MM.1S (cell line): ENCODE results near the gene CDK8.

Source experiments
- DNase-seq: peaks from one replicate; pipeline ENCODE4 v3.0.0-alpha.2; 2015
- H2AFZ ChIP-seq: fragments of 300-600 bp; sonication (generic); 2 replicates; pipeline ENCODE4 v1.6.0; 2016; ENCODE audit warnings: antibody characterized with exemption, low read length
- H3F3A ChIP-seq: fragments of 300-600 bp; sonication (generic); 2 replicates; pipeline ENCODE4 v1.6.1; 2016; ENCODE audit warnings: mild to moderate bottlenecking, antibody characterized with exemption, low read length, moderate library complexity, mixed read lengths; ENCODE audit not compliant: insufficient read depth
- H3K27ac ChIP-seq: fragments of 300-600 bp; sonication (generic); 2 replicates; pipeline ENCODE4 v1.5.1; 2016; ENCODE audit warnings: mild to moderate bottlenecking, low read length
- H3K27me3 ChIP-seq: fragments of 300-600 bp; sonication (generic); replicated peaks from 2 replicates; pipeline ENCODE4 v1.6.0; 2016; ENCODE audit warnings: low read length; ENCODE audit not compliant: insufficient read depth
- H3K36me3 ChIP-seq: fragments of 300-600 bp; sonication (generic); replicated peaks from 2 replicates; pipeline ENCODE4 v1.6.1; 2016; ENCODE audit warnings: mild to moderate bottlenecking, low read length, mixed read lengths; ENCODE audit not compliant: insufficient read depth
- H3K4me1 ChIP-seq: fragments of 300-600 bp; sonication (generic); 2 replicates; pipeline ENCODE4 v1.6.1; 2016; ENCODE audit warnings: low read length, mixed read lengths
- H3K4me2 ChIP-seq: fragments of 300-600 bp; sonication (generic); 2 replicates; pipeline ENCODE4 v1.6.0; 2016; ENCODE audit warnings: low read depth, low read length
- H3K4me3 ChIP-seq: fragments of 300-600 bp; sonication (generic); 2 replicates; pipeline ENCODE4 v1.5.1; 2016; ENCODE audit warnings: low read length, mixed read lengths
- H3K79me2 ChIP-seq: fragments of 300-600 bp; sonication (generic); 2 replicates; pipeline ENCODE4 v1.6.1; 2016; ENCODE audit warnings: mixed run types, low read length, mixed read lengths
- H3K9ac ChIP-seq: fragments of 300-600 bp; sonication (generic); 2 replicates; pipeline ENCODE4 v1.6.1; 2016; ENCODE audit warnings: low read length, mixed read lengths
- H3K9me2 ChIP-seq: fragments of 300-600 bp; sonication (generic); replicated peaks from 2 replicates; pipeline ENCODE4 v1.6.1; 2016; ENCODE audit warnings: mild to moderate bottlenecking, low read length, mixed read lengths; ENCODE audit not compliant: insufficient read depth
- H3K9me3 ChIP-seq: fragments of 300-600 bp; sonication (generic); replicated peaks from 2 replicates; pipeline ENCODE4 v1.6.1; 2016; ENCODE audit warnings: mild to moderate bottlenecking, low read length, mixed read lengths; ENCODE audit not compliant: insufficient read depth
- H4K20me1 ChIP-seq: fragments of 300-600 bp; sonication (generic); 2 replicates; pipeline ENCODE4 v1.6.1; 2016; ENCODE audit warnings: mild to moderate bottlenecking, low read length, moderate library complexity, mixed read lengths; ENCODE audit not compliant: insufficient read depth
- CTCF ChIP-seq: fragments of 300-600 bp; sonication (generic); IDR thresholded peaks from 2 replicates; pipeline ENCODE4 v1.5.1; 2016; ENCODE audit warnings: antibody characterized with exemption, low read length, mixed read lengths
- EZH2 ChIP-seq: fragments of 300-600 bp; sonication (generic); optimal IDR thresholded peaks from 2 replicates; pipeline ENCODE3; 2017; ENCODE audit warnings: low read depth, mild to moderate bottlenecking, antibody characterized with exemption, low read length, mixed read lengths
- EZH2phosphoT487 ChIP-seq: fragments of 300-600 bp; sonication (generic); IDR thresholded peaks from 2 replicates; pipeline ENCODE4 v1.6.1; 2018; ENCODE audit warnings: antibody characterized with exemption, low read length

The CDK8 gene

GRCh38 chr13:26335158-26335557 lies 81.2 kb downstream of the CDK8 start:
- peaks cover 5% of the 10 kb centered on the region; the same call in 1 of the 2 replicates for H3K79me2 ChIP-seq

GRCh38 chr13:26340807-26341206 lies 86.9 kb downstream of the CDK8 start:
- H3K9me3 ChIP-seq = no peaks in the 10 kb centered on the region
- H3K9me2 ChIP-seq = no peaks in the 10 kb centered on the region
- no peaks in the 10 kb centered on the region for H3K27me3 ChIP-seq
- no peak overlapping the region for H3K27ac ChIP-seq
- H3K4me2 ChIP-seq = no peak overlapping the region
- no peak overlapping the region for H3K4me3 ChIP-seq
- H3K79me2 ChIP-seq = no peaks in the 10 kb centered on the region
- no peak for TF ChIP-seq CTCF
- TF ChIP-seq EZH2phosphoT487 = no peak
- TF ChIP-seq EZH2 = no peak
- H3K36me3 ChIP-seq = no peaks in the 10 kb centered on the region
- no peak overlapping the region for H2AFZ ChIP-seq
- H3K9ac ChIP-seq = no peak overlapping the region
- no peaks in the 10 kb centered on the region for H4K20me1 ChIP-seq
- no peaks in the 10 kb centered on the region for H3K4me1 ChIP-seq
- DNase-seq = no peak
- no peaks in the 10 kb centered on the region for H3F3A ChIP-seq

More at GRCh38 chr13:26335158-26335557, 81.2 kb downstream of the CDK8 start:
- Histone ChIP-seq H2AFZ (no peak overlapping the region), H3K9ac (no peak overlapping the region), H3K27me3 (no peaks in the 10 kb centered on the region), H3K9me3 (no peaks in the 10 kb centered on the region), H3F3A (no peaks in the 10 kb centered on the region), H3K36me3 (no peaks in the 10 kb centered on the region), H4K20me1 (no peaks in the 10 kb centered on the region), H3K4me3 (no peak overlapping the region), H3K9me2 (no peaks in the 10 kb centered on the region), H3K4me1 (no peaks in the 10 kb centered on the region), H3K4me2 (no peak overlapping the region), H3K27ac (no peak overlapping the region)
- TF ChIP-seq EZH2phosphoT487 = no peak
- TF ChIP-seq EZH2 = no peak
- no peak for TF ChIP-seq CTCF
- no peak for DNase-seq

- TF ChIP-seq EZH2phosphoT487 (no peak), CTCF (no peak), EZH2 (no peak)
- no peak overlapping the region for H3K27ac ChIP-seq
- H3K4me2 ChIP-seq = no peak overlapping the region
- H4K20me1 ChIP-seq = no peaks in the 10 kb centered on the region
- no peaks in the 10 kb centered on the region for H3F3A ChIP-seq
- H3K9me3 ChIP-seq = no peaks in the 10 kb centered on the region
- H3K79me2 ChIP-seq = no peaks in the 10 kb centered on the region
- no peak overlapping the region for H3K9ac ChIP-seq
- no peak overlapping the region for H2AFZ ChIP-seq
- H3K9me2 ChIP-seq = no peaks in the 10 kb centered on the region
- no peaks in the 10 kb centered on the region for H3K27me3 ChIP-seq
- DNase-seq = no peak
- no peaks in the 10 kb centered on the region for H3K4me1 ChIP-seq
- H3K4me3 ChIP-seq = no peak overlapping the region
- H3K36me3 ChIP-seq = no peaks in the 10 kb centered on the region
These were observed 89.0 kb downstream of the CDK8 start for GRCh38 chr13:26342898-26343297.
